Measurements from ENCODE around the gene COG5. TPM values are rescaled to one million over a fixed set of nuclear protein-coding genes. Genes with fewer than 3 reads are reported as not detected.
"Not testable (repeated sequence)": the region's sequence is repeated elsewhere in the genome, so short reads cannot be mapped to it uniquely, and the experiment has no call there.

COG5 gene
- total RNA-seq, 2 donors from 2014 or later = 39.7 to 45.8 TPM

- ATAC-seq (no peak), DNase-seq (no peak)
- intact Hi-C loops (cut with DNase I, micrococcal nuclease) = no loop called here
These were observed 299.0 kb downstream of the COG5 start for GRCh38 chr7:107264723-107265122.

- DNase-seq = no peak
- intact Hi-C loops (cut with DNase I, micrococcal nuclease) = no loop called here
- no peak for ATAC-seq
These were observed 300.9 kb downstream of the COG5 start for GRCh38 chr7:107262857-107263256.

GRCh38 chr7:107258737-107259136, 305.0 kb downstream of the COG5 start:
- DNase-seq = no peak
- intact Hi-C loops (cut with DNase I, micrococcal nuclease) = no loop called here
- no peak for ATAC-seq

GRCh38 chr7:107255602-107256001, 308.1 kb downstream of the COG5 start:
- DNase-seq = no peak
- intact Hi-C loops (cut with DNase I, micrococcal nuclease) = no loop called here
- peak; percentile 77 for ATAC-seq

GRCh38 chr7:107254398-107254985, 309.2 kb downstream of the COG5 start:
- intact Hi-C loops (cut with DNase I, micrococcal nuclease) = no loop called here
- no peak for DNase-seq
- ATAC-seq = no peak

GRCh38 chr7:107253599-107253998, 310.1 kb downstream of the COG5 start:
- ATAC-seq (no peak), DNase-seq (no peak)
- intact Hi-C loops (cut with DNase I, micrococcal nuclease) = no loop called here

GRCh38 chr7:107251963-107252362, 311.8 kb downstream of the COG5 start:
- intact Hi-C loops (cut with DNase I, micrococcal nuclease) = no loop called here
- DNase-seq (no peak), ATAC-seq (no peak)

- ATAC-seq = no peak
- DNase-seq = no peak
- intact Hi-C loops (cut with DNase I, micrococcal nuclease) = no loop called here
These were observed 315.0 kb downstream of the COG5 start for GRCh38 chr7:107248551-107249316.

GRCh38 chr7:107246836-107247235, 316.9 kb downstream of the COG5 start:
- ATAC-seq; intact Hi-C loops (cut with DNase I, micrococcal nuclease); DNase-seq: not testable (repeated sequence)

GRCh38 chr7:107244613-107245012, 319.1 kb downstream of the COG5 start:
- DNase-seq (no peak), ATAC-seq (no peak)
- intact Hi-C loops (cut with DNase I, micrococcal nuclease) = no loop called here

GRCh38 chr7:107242267-107242666, 321.5 kb downstream of the COG5 start:
- intact Hi-C loops (cut with DNase I, micrococcal nuclease) = no loop called here
- ATAC-seq (no peak), DNase-seq (no peak)

- DNase-seq = no peak
- ATAC-seq = no peak
- intact Hi-C loops (cut with DNase I, micrococcal nuclease) = no loop called here
These were observed 326.3 kb downstream of the COG5 start for GRCh38 chr7:107237451-107237850.

- ATAC-seq (no peak), DNase-seq (no peak)
- intact Hi-C loops (cut with DNase I, micrococcal nuclease) = no loop called here
These were observed 326.9 kb downstream of the COG5 start for GRCh38 chr7:107236862-107237261.

GRCh38 chr7:107234436-107234835, 329.3 kb downstream of the COG5 start:
- ATAC-seq (peak; percentile 39), DNase-seq (no peak)

GRCh38 chr7:107233981-107234380, 329.7 kb downstream of the COG5 start:
- ATAC-seq = peak; percentile 48
- intact Hi-C loops (cut with DNase I, micrococcal nuclease) = no loop called here
- no peak for DNase-seq

More at GRCh38 chr7:107234436-107234835, 329.3 kb downstream of the COG5 start:
- intact Hi-C loops (cut with DNase I, micrococcal nuclease) = no loop called here

GRCh38 chr7:107233174-107233573, 330.5 kb downstream of the COG5 start:
- ATAC-seq (no peak), DNase-seq (no peak)
- intact Hi-C loops (cut with DNase I, micrococcal nuclease) = no loop called here

GRCh38 chr7:107232568-107233090, 331.1 kb downstream of the COG5 start:
- ATAC-seq (no peak), DNase-seq (no peak)
- intact Hi-C loops (cut with DNase I, micrococcal nuclease) = no loop called here

GRCh38 chr7:107230334-107230733, 333.4 kb downstream of the COG5 start:
- intact Hi-C loops (cut with DNase I, micrococcal nuclease) = no loop called here
- ATAC-seq = no peak
- no peak for DNase-seq

- no peak for DNase-seq
- ATAC-seq = no peak
- intact Hi-C loops (cut with DNase I, micrococcal nuclease) = no loop called here
These were observed 335.4 kb downstream of the COG5 start for GRCh38 chr7:107228291-107228690.
